Small intestine (tissue), 7 donors: ENCODE results near the gene LZTS2. TPM values are rescaled to one million over a fixed set of nuclear protein-coding genes. Genes with fewer than 3 reads are reported as not detected.

Experiments used
- DNase-seq, 2 donors: peaks; one replicate each; pipeline versions ENCODE4 v3.0.0 to v3.0.0-alpha.2; 2013
- FAIRE-seq: peaks from 2 replicates; lab custom pipeline; 2012; peaks lifted over from hg19 to GRCh38; lab: Jason Lieb, UNC
- H3K27ac ChIP-seq, 3 donors: one replicate each; pipeline ENCODE4 v1.5.1; 2013; ENCODE audit warnings: low read length in 2 of 3, mild to moderate bottlenecking in 2 of 3, control low read depth in 1 of 3, inconsistent platforms in 1 of 3, low read depth in 1 of 3, moderate library complexity in 1 of 3
- H3K27me3 ChIP-seq, 3 donors: one replicate each; pipeline ENCODE4 v1.6.1; 2013; ENCODE audit warnings: low read length in 3 of 3, inconsistent platforms in 1 of 3; ENCODE audit not compliant: control insufficient read depth in 3 of 3, insufficient read depth in 3 of 3
- H3K36me3 ChIP-seq, 3 donors: one replicate each; pipeline ENCODE4 v1.6.1; 2013; ENCODE audit warnings: low read length in 3 of 3, inconsistent platforms in 1 of 3, low read depth in 1 of 3, mild to moderate bottlenecking in 1 of 3, moderate library complexity in 1 of 3; ENCODE audit not compliant: control insufficient read depth in 3 of 3, insufficient read depth in 2 of 3
- H3K4me1 ChIP-seq, 3 donors: one replicate each; pipeline ENCODE4 v1.6.1; 2013; ENCODE audit warnings: low read length in 2 of 3, inconsistent platforms in 1 of 3, low read depth in 1 of 3, mild to moderate bottlenecking in 1 of 3, moderate library complexity in 1 of 3; ENCODE audit not compliant: control insufficient read depth in 3 of 3, insufficient read depth in 2 of 3
- H3K4me3 ChIP-seq, 3 donors: one replicate each; pipeline ENCODE4 v1.5.1; 2013; ENCODE audit warnings: low read length in 3 of 3, control low read depth in 1 of 3, inconsistent platforms in 1 of 3, low read depth in 1 of 3, mild to moderate bottlenecking in 1 of 3, moderate library complexity in 1 of 3
- H3K9me3 ChIP-seq, 2 donors: one replicate each; pipeline ENCODE4 v1.6.1; 2013; ENCODE audit warnings: low read depth in 1 of 2, low read length in 1 of 2; ENCODE audit not compliant: control insufficient read depth in 2 of 2, insufficient read depth in 1 of 2
- WGBS, 3 donors: extraction: QIAGEN DNeasy Blood & Tissue Kit; methylation state at CpG; one replicate each; pipeline ENCODE4 v1.1.7; 2013; 5-methylcytosine and 5-hydroxymethylcytosine counted together
- polyA plus RNA-seq, 4 donors: library from polyadenylated mRNA; stranded (reverse) in 3 of 4; unstranded in 1 of 4; fragments of 200-250 nt in 3 of 4; fragments of 120-200 nt in 1 of 4; gene quantifications; one replicate each; pipeline versions ENCODE4 v1.2.1 to v1.2.3, GENCODE V29; 2013
- donor health status: healthy with polysubstance abuse.
- donor health status: control.
- donor health status: control.
- donor health status: Bipolar disorder and iron deficiency.
- donor health status: healthy.

Gene LZTS2
- polyA plus RNA-seq, 4 donors = 13.6 to 59.6 (median 29.0) TPM

GRCh38 chr10:101054876-101055275 is 55.3 kb downstream of the LZTS2 start:
- WGBS, 3 donors = 55 to 73% (median 60%) methylated on average over 5 of the region's 5 CpGs
- no peak for FAIRE-seq
- H3K4me3 ChIP-seq = no peak overlapping the region

GRCh38 chr10:101055411-101055810 is 55.8 kb downstream of the LZTS2 start:
- WGBS, 3 donors = 42 to 80% (median 45%) methylated on average over 4 of the region's 4 CpGs
- no peak overlapping the region for H3K4me3 ChIP-seq
- peak overlapping the region in 2 of 3 donors; percentile 63 to 73 for H3K27ac ChIP-seq
- DNase-seq (peak; percentile 78 to 79), FAIRE-seq (no peak)
- H3K36me3 ChIP-seq = no peaks in the 10 kb centered on the region
- peaks cover 0 to 8% (median 0%) of the 10 kb centered on the region in 3 donors for H3K27me3 ChIP-seq
- H3K9me3 ChIP-seq = no peaks in the 10 kb centered on the region
- peaks cover 0 to 38% (median 0%) of the 10 kb centered on the region in 3 donors for H3K4me1 ChIP-seq

More at GRCh38 chr10:101054876-101055275, 55.3 kb downstream of the LZTS2 start:
- peaks cover 0 to 13% (median 0%) of the 10 kb centered on the region in 3 donors for H3K27me3 ChIP-seq
- H3K4me1 ChIP-seq = peaks cover 0 to 41% (median 0%) of the 10 kb centered on the region in 3 donors
- H3K27ac ChIP-seq = peak overlapping the region in 2 of 3 donors; percentile 63 to 73
- no peaks in the 10 kb centered on the region for H3K9me3 ChIP-seq
- DNase-seq = peak; percentile 55 to 64
- no peaks in the 10 kb centered on the region for H3K36me3 ChIP-seq

GRCh38 chr10:101056365-101057151 is 57.0 kb downstream of the LZTS2 start:
- 72 to 88% (median 74%) methylated on average over 4 of the region's 4 CpGs for WGBS, 3 donors
- no peaks in the 10 kb centered on the region for H3K9me3 ChIP-seq
- H3K36me3 ChIP-seq = no peaks in the 10 kb centered on the region
- DNase-seq (peak in 1 of 2 donors; percentile 82), FAIRE-seq (no peak)
- no peaks in the 10 kb centered on the region for H3K27me3 ChIP-seq
- H3K4me1 ChIP-seq = peaks cover 0 to 38% (median 0%) of the 10 kb centered on the region in 3 donors
- H3K27ac ChIP-seq = peak overlapping the region in 1 of 3 donors; percentile 68
- no peak overlapping the region for H3K4me3 ChIP-seq

Other genes with a start within 250 kb of the LZTS2 start
- gene SLF2, start 86.8 kb upstream of the LZTS2 start, polyA plus RNA-seq = 10 to 100 TPM in 1 of 4 donors, 1 to 10 TPM in 3; 3.8 to 29.2 (median 5.6) TPM
- 100 to 1,000 TPM in 2 of 4 donors, 10 to 100 TPM in 2; 44.9 to 153 (median 104) TPM for gene SEMA4G, start 30.3 kb upstream of the LZTS2 start, polyA plus RNA-seq
- 100 to 1,000 TPM in 3 of 4 donors, 10 to 100 TPM in 1; 90.1 to 122 (median 107) TPM for gene MRPL43, start 12.3 kb upstream of the LZTS2 start, polyA plus RNA-seq
- 10 to 100 TPM in 1 of 4 donors, 1 to 10 TPM in 3; 1.6 to 10.2 (median 4.7) TPM for gene TWNK, start 12.3 kb upstream of the LZTS2 start, polyA plus RNA-seq
- gene PDZD7, start 31.3 kb downstream of the LZTS2 start, polyA plus RNA-seq = 10 to 100 TPM in 3 of 4 donors, 1 to 10 TPM in 1; 3.1 to 52.6 (median 28.8) TPM
- gene SFXN3, start 31.4 kb downstream of the LZTS2 start, polyA plus RNA-seq = 100 to 1,000 TPM in 2 of 4 donors, 10 to 100 TPM in 2; 35.0 to 222 (median 87.5) TPM
- 10 to 100 TPM in 3 of 4 donors, 1 to 10 TPM in 1; 8.1 to 76.0 (median 33.1) TPM for gene KAZALD1, start 62.2 kb downstream of the LZTS2 start, polyA plus RNA-seq
- gene TLX1, start 131.5 kb downstream of the LZTS2 start, polyA plus RNA-seq = 1 to 10 TPM in 2 of 4 donors, under 1 TPM in 2; 0.27 to 2.7 (median 1.2) TPM
- under 1 TPM in 1 of 4 donors, not detected in 3; 0.04 TPM for gene LBX1, start 229.7 kb downstream of the LZTS2 start, polyA plus RNA-seq